Middle frontal gyrus (tissue), 1 donor: ENCODE measurements around the gene STON1.
"Not testable (repeated sequence)": the region's sequence is repeated elsewhere in the genome, so short reads cannot be mapped to it uniquely, and the experiment has no call there.

Source experiments
- DNase-seq: peaks from one replicate; pipeline ENCODE4 v3.0.0-alpha.2; 2015; ENCODE audit warnings: low spot score; ENCODE audit errors: extremely low spot score

Gene STON1

GRCh38 chr2:48527226-48527885 lies 2.6 kb upstream of the STON1 start:
- DNase-seq, result no peak

- no peak for DNase-seq
Observed at GRCh38 chr2:48528431-48528830, 1.5 kb upstream of the STON1 start.

- no peak for DNase-seq
Observed at GRCh38 chr2:48529194-48529593, 760 bp upstream of the STON1 start.

GRCh38 chr2:48529676-48530032 lies 300 bp upstream of the STON1 start:
- no peak for DNase-seq

GRCh38 chr2:48531141-48531648 lies 1.2 kb downstream of the STON1 start:
- DNase-seq, result no peak

GRCh38 chr2:48532174-48532573 lies 2.2 kb downstream of the STON1 start:
- no peak for DNase-seq

- no peak for DNase-seq
Observed at GRCh38 chr2:48532824-48533223, 2.9 kb downstream of the STON1 start.

GRCh38 chr2:48534781-48535180 lies 4.8 kb downstream of the STON1 start:
- no peak for DNase-seq

- no peak for DNase-seq
Observed at GRCh38 chr2:48540237-48540935, 10.4 kb downstream of the STON1 start.

- DNase-seq, result no peak
Observed at GRCh38 chr2:48541666-48542389, 11.9 kb downstream of the STON1 start.

GRCh38 chr2:48543895-48544294 lies 13.9 kb downstream of the STON1 start:
- DNase-seq, result no peak

- DNase-seq, result no peak
Observed at GRCh38 chr2:48545244-48545643, 15.3 kb downstream of the STON1 start.

- DNase-seq, result no peak
Observed at GRCh38 chr2:48548840-48549239, 18.9 kb downstream of the STON1 start.

GRCh38 chr2:48549972-48550371 lies 20.0 kb downstream of the STON1 start:
- DNase-seq, result no peak

- no peak for DNase-seq
Observed at GRCh38 chr2:48551548-48551947, 21.6 kb downstream of the STON1 start.

GRCh38 chr2:48555071-48555470 lies 25.1 kb downstream of the STON1 start:
- not testable (repeated sequence) for DNase-seq

GRCh38 chr2:48558456-48558855 lies 28.5 kb downstream of the STON1 start:
- no peak for DNase-seq

GRCh38 chr2:48560546-48561209 lies 30.7 kb downstream of the STON1 start:
- DNase-seq, result no peak

- DNase-seq, result no peak
Observed at GRCh38 chr2:48562281-48562680, 32.3 kb downstream of the STON1 start.

GRCh38 chr2:48566592-48567310 lies 36.8 kb downstream of the STON1 start:
- DNase-seq, result no peak

- no peak for DNase-seq
Observed at GRCh38 chr2:48567671-48568070, 37.7 kb downstream of the STON1 start.
